ENCODE results near the gene ABHD2. TPM values are rescaled to one million over a fixed set of nuclear protein-coding genes. Genes with fewer than 3 reads are reported as not detected.

The ABHD2 gene
- total and polyA plus RNA-seq, 2 experiments from 2014 or later = 5.2 to 15.2 TPM

DNA sequence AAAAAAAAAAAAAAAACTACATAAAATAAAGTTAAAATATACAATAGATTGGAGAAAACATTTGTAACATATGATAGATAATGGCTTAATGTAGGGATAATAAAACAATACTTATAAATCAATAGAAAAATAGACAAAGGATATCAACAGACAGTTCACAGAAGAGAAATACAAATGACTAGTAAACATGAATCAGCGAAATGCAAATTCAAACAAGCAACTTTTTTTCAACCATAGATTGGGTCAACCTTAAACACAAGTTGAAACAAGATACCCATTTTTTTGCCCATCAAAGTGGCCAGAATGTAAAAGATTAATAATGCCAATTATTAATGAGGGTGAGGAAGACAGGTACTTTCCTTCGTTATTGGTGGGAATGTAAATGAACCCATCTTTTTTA, 59.9 kb downstream of the ABHD2 start:
- Mint-ChIP-seq H3K27ac (no peak overlapping the region), H3K27me3 (ENCODE audit: insufficient read depth, low read depth, poor library complexity) (peaks cover 4% of the 10 kb centered on the region), H3K9me3 (no peaks in the 10 kb centered on the region), H3K36me3 (ENCODE audit: low read depth) (peaks cover 9% of the 10 kb centered on the region; the same call in 2 of the 3 replicates), H3K4me1 (peaks cover 14% of the 10 kb centered on the region), H3K4me3 (no peak overlapping the region)
- no peaks in the 10 kb centered on the region for H3F3A ChIP-seq (replicated peaks; ENCODE audit: low read depth)
- no peaks in the 10 kb centered on the region for H3K9me2 ChIP-seq (ENCODE audit: insufficient read depth)
- TF ChIP-seq, protein P1, sequence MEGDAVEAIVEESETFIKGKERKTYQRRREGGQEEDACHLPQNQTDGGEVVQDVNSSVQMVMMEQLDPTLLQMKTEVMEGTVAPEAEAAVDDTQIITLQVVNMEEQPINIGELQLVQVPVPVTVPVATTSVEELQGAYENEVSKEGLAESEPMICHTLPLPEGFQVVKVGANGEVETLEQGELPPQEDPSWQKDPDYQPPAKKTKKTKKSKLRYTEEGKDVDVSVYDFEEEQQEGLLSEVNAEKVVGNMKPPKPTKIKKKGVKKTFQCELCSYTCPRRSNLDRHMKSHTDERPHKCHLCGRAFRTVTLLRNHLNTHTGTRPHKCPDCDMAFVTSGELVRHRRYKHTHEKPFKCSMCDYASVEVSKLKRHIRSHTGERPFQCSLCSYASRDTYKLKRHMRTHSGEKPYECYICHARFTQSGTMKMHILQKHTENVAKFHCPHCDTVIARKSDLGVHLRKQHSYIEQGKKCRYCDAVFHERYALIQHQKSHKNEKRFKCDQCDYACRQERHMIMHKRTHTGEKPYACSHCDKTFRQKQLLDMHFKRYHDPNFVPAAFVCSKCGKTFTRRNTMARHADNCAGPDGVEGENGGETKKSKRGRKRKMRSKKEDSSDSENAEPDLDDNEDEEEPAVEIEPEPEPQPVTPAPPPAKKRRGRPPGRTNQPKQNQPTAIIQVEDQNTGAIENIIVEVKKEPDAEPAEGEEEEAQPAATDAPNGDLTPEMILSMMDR (conservative IDR thresholded peaks at IDR 0.05; ENCODE audit: low read depth in 2 of 2) = no peak
- TF ChIP-seq JUNB (IDR thresholded peaks at IDR 0.05; ENCODE audit: unreplicated experiment) = no peak
- TF ChIP-seq CREB1 (CRISPR knock-in tag; IDR thresholded peaks at IDR 0.05; ENCODE audit: low read depth) = no peak
- TF ChIP-seq EZH2 (IDR thresholded peaks at IDR 0.05; ENCODE audit: low read depth, unreplicated experiment) = no peak
- TF ChIP-seq, protein P2, sequence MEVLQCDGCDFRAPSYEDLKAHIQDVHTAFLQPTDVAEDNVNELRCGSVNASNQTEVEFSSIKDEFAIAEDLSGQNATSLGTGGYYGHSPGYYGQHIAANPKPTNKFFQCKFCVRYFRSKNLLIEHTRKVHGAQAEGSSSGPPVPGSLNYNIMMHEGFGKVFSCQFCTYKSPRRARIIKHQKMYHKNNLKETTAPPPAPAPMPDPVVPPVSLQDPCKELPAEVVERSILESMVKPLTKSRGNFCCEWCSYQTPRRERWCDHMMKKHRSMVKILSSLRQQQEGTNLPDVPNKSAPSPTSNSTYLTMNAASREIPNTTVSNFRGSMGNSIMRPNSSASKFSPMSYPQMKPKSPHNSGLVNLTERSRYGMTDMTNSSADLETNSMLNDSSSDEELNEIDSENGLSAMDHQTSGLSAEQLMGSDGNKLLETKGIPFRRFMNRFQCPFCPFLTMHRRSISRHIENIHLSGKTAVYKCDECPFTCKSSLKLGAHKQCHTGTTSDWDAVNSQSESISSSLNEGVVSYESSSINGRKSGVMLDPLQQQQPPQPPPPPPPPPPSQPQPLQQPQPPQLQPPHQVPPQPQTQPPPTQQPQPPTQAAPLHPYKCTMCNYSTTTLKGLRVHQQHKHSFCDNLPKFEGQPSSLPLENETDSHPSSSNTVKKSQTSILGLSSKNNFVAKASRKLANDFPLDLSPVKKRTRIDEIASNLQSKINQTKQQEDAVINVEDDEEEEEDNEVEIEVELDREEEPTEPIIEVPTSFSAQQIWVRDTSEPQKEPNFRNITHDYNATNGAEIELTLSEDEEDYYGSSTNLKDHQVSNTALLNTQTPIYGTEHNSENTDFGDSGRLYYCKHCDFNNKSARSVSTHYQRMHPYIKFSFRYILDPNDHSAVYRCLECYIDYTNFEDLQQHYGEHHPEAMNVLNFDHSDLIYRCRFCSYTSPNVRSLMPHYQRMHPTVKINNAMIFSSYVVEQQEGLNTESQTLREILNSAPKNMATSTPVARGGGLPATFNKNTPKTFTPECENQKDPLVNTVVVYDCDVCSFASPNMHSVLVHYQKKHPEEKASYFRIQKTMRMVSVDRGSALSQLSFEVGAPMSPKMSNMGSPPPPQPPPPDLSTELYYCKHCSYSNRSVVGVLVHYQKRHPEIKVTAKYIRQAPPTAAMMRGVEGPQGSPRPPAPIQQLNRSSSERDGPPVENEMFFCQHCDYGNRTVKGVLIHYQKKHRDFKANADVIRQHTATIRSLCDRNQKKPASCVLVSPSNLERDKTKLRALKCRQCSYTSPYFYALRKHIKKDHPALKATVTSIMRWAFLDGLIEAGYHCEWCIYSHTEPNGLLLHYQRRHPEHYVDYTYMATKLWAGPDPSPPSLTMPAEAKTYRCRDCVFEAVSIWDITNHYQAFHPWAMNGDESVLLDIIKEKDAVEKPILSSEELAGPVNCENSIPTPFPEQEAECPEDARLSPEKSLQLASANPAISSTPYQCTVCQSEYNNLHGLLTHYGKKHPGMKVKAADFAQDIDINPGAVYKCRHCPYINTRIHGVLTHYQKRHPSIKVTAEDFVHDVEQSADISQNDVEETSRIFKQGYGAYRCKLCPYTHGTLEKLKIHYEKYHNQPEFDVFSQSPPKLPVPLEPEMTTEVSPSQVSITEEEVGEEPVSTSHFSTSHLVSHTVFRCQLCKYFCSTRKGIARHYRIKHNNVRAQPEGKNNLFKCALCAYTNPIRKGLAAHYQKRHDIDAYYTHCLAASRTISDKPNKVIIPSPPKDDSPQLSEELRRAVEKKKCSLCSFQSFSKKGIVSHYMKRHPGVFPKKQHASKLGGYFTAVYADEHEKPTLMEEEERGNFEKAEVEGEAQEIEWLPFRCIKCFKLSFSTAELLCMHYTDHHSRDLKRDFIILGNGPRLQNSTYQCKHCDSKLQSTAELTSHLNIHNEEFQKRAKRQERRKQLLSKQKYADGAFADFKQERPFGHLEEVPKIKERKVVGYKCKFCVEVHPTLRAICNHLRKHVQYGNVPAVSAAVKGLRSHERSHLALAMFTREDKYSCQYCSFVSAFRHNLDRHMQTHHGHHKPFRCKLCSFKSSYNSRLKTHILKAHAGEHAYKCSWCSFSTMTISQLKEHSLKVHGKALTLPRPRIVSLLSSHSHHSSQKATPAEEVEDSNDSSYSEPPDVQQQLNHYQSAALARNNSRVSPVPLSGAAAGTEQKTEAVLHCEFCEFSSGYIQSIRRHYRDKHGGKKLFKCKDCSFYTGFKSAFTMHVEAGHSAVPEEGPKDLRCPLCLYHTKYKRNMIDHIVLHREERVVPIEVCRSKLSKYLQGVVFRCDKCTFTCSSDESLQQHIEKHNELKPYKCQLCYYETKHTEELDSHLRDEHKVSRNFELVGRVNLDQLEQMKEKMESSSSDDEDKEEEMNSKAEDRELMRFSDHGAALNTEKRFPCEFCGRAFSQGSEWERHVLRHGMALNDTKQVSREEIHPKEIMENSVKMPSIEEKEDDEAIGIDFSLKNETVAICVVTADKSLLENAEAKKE (CRISPR knock-in tag; IDR thresholded peaks at IDR 0.05) = no peak
- no peak for TF ChIP-seq STAT1 (IDR thresholded peaks at IDR 0.05; ENCODE audit: unreplicated experiment)
- TF ChIP-seq ZNF114 (CRISPR knock-in tag; IDR thresholded peaks at IDR 0.05) = no peak
- no peaks in the 10 kb centered on the region for H3K36me3 ChIP-seq (ENCODE audit: insufficient read depth)
- DNase-seq (ENCODE audit: low spot score) (no peak), ATAC-seq (no peak)
- H2AFZ ChIP-seq = no peak overlapping the region
- no peaks in the 10 kb centered on the region for H3K27me3 ChIP-seq (ENCODE audit: insufficient read depth)
- no peak overlapping the region for H3K27ac ChIP-seq (ENCODE audit: low read depth)
- no peaks in the 10 kb centered on the region for H3K79me2 ChIP-seq (replicated peaks; ENCODE audit: insufficient read depth)
- H3K4me3 ChIP-seq = no peak overlapping the region
- H3K4me2 ChIP-seq = no peak overlapping the region
- peaks cover 7% of the 10 kb centered on the region; the same call in 1 of the 2 replicates for H3K4me1 ChIP-seq (ENCODE audit: insufficient read depth)
- no peaks in the 10 kb centered on the region for H4K20me1 ChIP-seq (replicated peaks; ENCODE audit: insufficient read depth)

Measured in GM23338 (cell line).